Sigmoid colon (tissue), 7 donors: ENCODE measurements around the gene GALK1. TPM values are rescaled to one million over a fixed set of nuclear protein-coding genes. Genes with fewer than 3 reads are reported as not detected.

ENCODE experiments used
- DNase-seq: peaks from one replicate; pipeline ENCODE4 v3.0.0-alpha.2; 2019
- H3K27ac ChIP-seq, 4 donors: fragments of 200-600 bp; sonication (generic); one replicate each; pipeline ENCODE4 v1.5.1; 2016 to 2019; ENCODE audit warnings: mild to moderate bottlenecking in 1 of 4
- H3K27me3 ChIP-seq, 3 donors: fragments of 200-600 bp; sonication (generic); one replicate each; pipeline ENCODE4 v1.5.1; 2019; ENCODE audit warnings: mild to moderate bottlenecking in 1 of 3
- H3K36me3 ChIP-seq, 4 donors: fragments of 200-600 bp; sonication (generic); one replicate each; pipeline ENCODE4 v1.5.1; 2016 to 2019
- H3K4me1 ChIP-seq, 4 donors: fragments of 200-600 bp; sonication (generic); one replicate each; pipeline ENCODE4 v1.5.1; 2017 to 2019
- H3K4me3 ChIP-seq, 4 donors: fragments of 200-600 bp; sonication (generic); one replicate each; pipeline ENCODE4 v1.5.1; 2017 to 2019; ENCODE audit warnings: mild to moderate bottlenecking in 2 of 4, moderate library complexity in 1 of 4
- H3K9me3 ChIP-seq, 4 donors: fragments of 200-600 bp in 3 of 4; sonication (generic) in 3 of 4; one replicate each; pipeline versions ENCODE4 v1.5.1 to v1.6.1; 2013 to 2019
- CTCF ChIP-seq, 4 experiments: fragments of 450-650 bp in 3 of 4; fragments of 200-600 bp in 1 of 4; IDR thresholded peaks; one replicate each; pipeline ENCODE4 v1.5.1; 2016 to 2019; ENCODE audit warnings: antibody characterized with exemption in 4 of 4, mild to moderate bottlenecking in 3 of 4, moderate library complexity in 2 of 4
- EP300 ChIP-seq, 4 donors: sonication (generic); formaldehyde crosslinking; IDR thresholded peaks; one replicate each; pipeline ENCODE4 v1.6.1; 2017; ENCODE audit warnings: antibody characterized with exemption in 4 of 4
- POLR2A ChIP-seq, 2 donors: fragments of 450-650 bp; IDR thresholded peaks; one replicate each; pipeline ENCODE4 v1.6.1; 2016; ENCODE audit warnings: antibody characterized with exemption in 2 of 2, mild to moderate bottlenecking in 2 of 2, moderate library complexity in 2 of 2
- POLR2AphosphoS5 ChIP-seq, 4 donors: sonication (generic); formaldehyde crosslinking; IDR thresholded peaks; one replicate each; pipeline ENCODE4 v1.6.1; 2017; ENCODE audit warnings: antibody characterized with exemption in 4 of 4
- WGBS, 2 donors: extraction: QIAGEN DNeasy Blood & Tissue Kit; methylation state at CpG; one replicate each; pipeline ENCODE4 v1.1.7; 2013; 5-methylcytosine and 5-hydroxymethylcytosine counted together
- intact Hi-C: fragments of 100-400 bp; cut with DNase I; formaldehyde crosslinking; loops from one replicate; pipeline ENCODE4 v1.15.1; 2023
- polyA plus RNA-seq, 3 donors: library from polyadenylated mRNA; stranded (reverse); fragments of 200-250 nt; gene quantifications; one replicate each; pipeline ENCODE4 v1.2.3, GENCODE V29; 2013
- total RNA-seq, 4 donors: library from RNA; depleted of rRNA; stranded (reverse); fragments of >200 nt; gene quantifications; one replicate each; pipeline ENCODE4 v1.1.0, GENCODE V29; 2016
- donor health status: healthy with polysubstance abuse.
- donor health status: Bipolar disorder and iron deficiency.
- donor health status: healthy.

Gene GALK1
- total and polyA plus RNA-seq, 7 donors: 14.3 to 28.2 (median 19.4) TPM

- DNase-seq: no peak
- intact Hi-C loops: no loop called here
- H3K36me3 ChIP-seq: no peaks in the 10 kb centered on the region
- 86 to 87% methylated on average over 17 of the region's 17 CpGs for WGBS, 2 donors
- no peaks in the 10 kb centered on the region for H3K9me3 ChIP-seq
- H3K4me3 ChIP-seq: no peak overlapping the region
- no peak overlapping the region for H3K27ac ChIP-seq
- no peaks in the 10 kb centered on the region for H3K4me1 ChIP-seq
- no peak for TF ChIP-seq POLR2AphosphoS5 (IDR thresholded peaks at IDR 0.05)
- TF ChIP-seq EP300 (IDR thresholded peaks at IDR 0.05): no peak
- no peak for TF ChIP-seq POLR2A (IDR thresholded peaks at IDR 0.05)
- no peak for TF ChIP-seq CTCF (IDR thresholded peaks at IDR 0.05)
- H3K27me3 ChIP-seq: no peaks in the 10 kb centered on the region
Observed at GRCh38 chr17:75740631-75741077, 24.3 kb downstream of the GALK1 start.

GRCh38 chr17:75740215-75740614 is 24.8 kb downstream of the GALK1 start:
- H3K9me3 ChIP-seq: no peaks in the 10 kb centered on the region
- H3K36me3 ChIP-seq: no peaks in the 10 kb centered on the region
- H3K27me3 ChIP-seq: no peaks in the 10 kb centered on the region
- TF ChIP-seq CTCF (IDR thresholded peaks at IDR 0.05) (no peak), POLR2AphosphoS5 (IDR thresholded peaks at IDR 0.05) (no peak), POLR2A (IDR thresholded peaks at IDR 0.05) (no peak), EP300 (IDR thresholded peaks at IDR 0.05) (no peak)
- H3K27ac ChIP-seq: no peak overlapping the region
- WGBS, 2 donors: 94% methylated on average over 17 of the region's 17 CpGs
- intact Hi-C loops: no loop called here
- no peak for DNase-seq
- no peaks in the 10 kb centered on the region for H3K4me1 ChIP-seq
- no peak overlapping the region for H3K4me3 ChIP-seq

GRCh38 chr17:75739801-75740200 is 25.2 kb downstream of the GALK1 start:
- TF ChIP-seq EP300 (IDR thresholded peaks at IDR 0.05) (no peak), POLR2A (IDR thresholded peaks at IDR 0.05) (no peak), CTCF (IDR thresholded peaks at IDR 0.05) (no peak), POLR2AphosphoS5 (IDR thresholded peaks at IDR 0.05) (no peak)
- no peak overlapping the region for H3K4me3 ChIP-seq
- WGBS, 2 donors: 88 to 93% methylated on average over 14 of the region's 14 CpGs
- no peaks in the 10 kb centered on the region for H3K27me3 ChIP-seq
- H3K36me3 ChIP-seq: no peaks in the 10 kb centered on the region
- H3K9me3 ChIP-seq: no peaks in the 10 kb centered on the region
- no peak for DNase-seq
- no peak overlapping the region for H3K27ac ChIP-seq
- no peaks in the 10 kb centered on the region for H3K4me1 ChIP-seq
- intact Hi-C loops: no loop called here

- Histone ChIP-seq H3K4me3 (no peak overlapping the region), H3K27me3 (no peaks in the 10 kb centered on the region), H3K36me3 (no peaks in the 10 kb centered on the region), H3K9me3 (no peaks in the 10 kb centered on the region), H3K27ac (no peak overlapping the region), H3K4me1 (no peaks in the 10 kb centered on the region)
- no peak for TF ChIP-seq POLR2AphosphoS5 (IDR thresholded peaks at IDR 0.05)
- no peak for TF ChIP-seq EP300 (IDR thresholded peaks at IDR 0.05)
- no peak for TF ChIP-seq CTCF (IDR thresholded peaks at IDR 0.05)
- TF ChIP-seq POLR2A (IDR thresholded peaks at IDR 0.05): no peak
- 93 to 94% methylated on average over 7 of the region's 7 CpGs for WGBS, 2 donors
- intact Hi-C loops: no loop called here
- no peak for DNase-seq
Observed at GRCh38 chr17:75739174-75739573, 25.8 kb downstream of the GALK1 start.

- Histone ChIP-seq H3K9me3 (no peaks in the 10 kb centered on the region), H3K27me3 (no peaks in the 10 kb centered on the region), H3K27ac (no peak overlapping the region), H3K4me1 (no peaks in the 10 kb centered on the region), H3K36me3 (no peaks in the 10 kb centered on the region), H3K4me3 (no peak overlapping the region)
- TF ChIP-seq EP300 (IDR thresholded peaks at IDR 0.05) (no peak), POLR2AphosphoS5 (IDR thresholded peaks at IDR 0.05) (no peak), CTCF (IDR thresholded peaks at IDR 0.05) (no peak), POLR2A (IDR thresholded peaks at IDR 0.05) (no peak)
- DNase-seq: no peak
- WGBS, 2 donors: 65 to 82% methylated on average over 14 of the region's 14 CpGs
- intact Hi-C loops: no loop called here
Observed at GRCh38 chr17:75738218-75738802, 26.7 kb downstream of the GALK1 start.
